Thoracic aorta (tissue), 2 donors: Measurements from ENCODE around the gene CACNA1I. TPM values are rescaled to one million over a fixed set of nuclear protein-coding genes. Genes with fewer than 3 reads are reported as not detected.

Source experiments
- ATAC-seq: fragments of 150-250 bp; one replicate; pipeline ENCODE4 v1.8.0; 2017; ENCODE audit warnings: low read depth; ENCODE audit not compliant: insufficient number of reproducible peaks, low FRiP score
- DNase-seq: peaks from one replicate; pipeline ENCODE4 v3.0.0-alpha.2; 2020; ENCODE audit warnings: low spot score
- H3K27ac ChIP-seq, 2 donors: fragments of 200-600 bp; sonication (generic); 1 replicate in 1 of 2; 2 replicates in 1 of 2; pipeline ENCODE4 v1.5.1; 2016; ENCODE audit warnings: mild to moderate bottlenecking in 2 of 2, moderate library complexity in 2 of 2
- H3K27me3 ChIP-seq: fragments of 200-600 bp; sonication (generic); replicated peaks from 2 replicates; pipeline ENCODE4 v1.6.0; 2016; ENCODE audit warnings: mild to moderate bottlenecking; ENCODE audit not compliant: insufficient read depth
- H3K36me3 ChIP-seq: fragments of 200-600 bp; sonication (generic); one replicate; pipeline ENCODE4 v1.5.1; 2016
- H3K4me1 ChIP-seq, 2 donors: fragments of 200-600 bp; sonication (generic); 1 replicate in 1 of 2; 2 replicates in 1 of 2; pipeline versions ENCODE4 v1.5.1 to v1.6.0; 2016; ENCODE audit warnings: low read depth in 2 of 2, mild to moderate bottlenecking in 1 of 2; ENCODE audit not compliant: control insufficient read depth in 1 of 2
- H3K4me3 ChIP-seq: fragments of 200-600 bp; sonication (generic); 2 replicates; pipeline ENCODE4 v1.5.1; 2016; ENCODE audit warnings: mild to moderate bottlenecking
- H3K9me3 ChIP-seq: fragments of 200-600 bp; sonication (generic); 2 replicates; pipeline ENCODE4 v1.5.1; 2016
- total RNA-seq, 2 donors: library from RNA; depleted of rRNA; stranded (reverse); fragments of >200 nt; gene quantifications; one replicate each; pipeline versions ENCODE4 v1.1.0 to v1.2.3, GENCODE V29; 2016
- TF ChIP-seq, protein P1 (sequence below): fragments of 200-600 bp; sonication (generic); IDR thresholded peaks from one replicate; pipeline ENCODE4 v1.5.1; 2019; ENCODE audit warnings: antibody characterized with exemption

The CACNA1I gene
- total RNA-seq, 2 donors from 2014 or later, result 0.14 to 0.21 TPM

DNA sequence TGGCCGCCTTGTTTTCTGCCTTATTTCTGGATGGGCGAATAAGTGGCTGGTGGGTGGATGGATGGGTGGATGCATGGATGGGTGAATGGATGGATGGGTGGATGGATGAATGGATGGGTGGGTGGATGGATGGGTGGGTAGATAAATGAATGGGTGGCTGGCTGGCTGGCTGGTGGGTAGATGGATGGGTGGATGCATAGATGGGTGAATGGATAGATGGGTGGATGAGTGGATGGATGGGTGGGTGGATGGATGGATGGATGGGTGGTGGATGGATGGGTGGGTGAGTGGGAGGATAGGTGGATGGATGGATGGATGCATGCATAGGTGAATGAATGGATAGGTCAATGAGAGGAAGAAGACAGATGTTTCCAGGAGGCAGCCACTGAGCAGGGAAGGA lies 98.9 kb downstream of the CACNA1I start:
- no peak for DNase-seq
- H3K27ac ChIP-seq, result no peak overlapping the region
- TF ChIP-seq, protein P1, sequence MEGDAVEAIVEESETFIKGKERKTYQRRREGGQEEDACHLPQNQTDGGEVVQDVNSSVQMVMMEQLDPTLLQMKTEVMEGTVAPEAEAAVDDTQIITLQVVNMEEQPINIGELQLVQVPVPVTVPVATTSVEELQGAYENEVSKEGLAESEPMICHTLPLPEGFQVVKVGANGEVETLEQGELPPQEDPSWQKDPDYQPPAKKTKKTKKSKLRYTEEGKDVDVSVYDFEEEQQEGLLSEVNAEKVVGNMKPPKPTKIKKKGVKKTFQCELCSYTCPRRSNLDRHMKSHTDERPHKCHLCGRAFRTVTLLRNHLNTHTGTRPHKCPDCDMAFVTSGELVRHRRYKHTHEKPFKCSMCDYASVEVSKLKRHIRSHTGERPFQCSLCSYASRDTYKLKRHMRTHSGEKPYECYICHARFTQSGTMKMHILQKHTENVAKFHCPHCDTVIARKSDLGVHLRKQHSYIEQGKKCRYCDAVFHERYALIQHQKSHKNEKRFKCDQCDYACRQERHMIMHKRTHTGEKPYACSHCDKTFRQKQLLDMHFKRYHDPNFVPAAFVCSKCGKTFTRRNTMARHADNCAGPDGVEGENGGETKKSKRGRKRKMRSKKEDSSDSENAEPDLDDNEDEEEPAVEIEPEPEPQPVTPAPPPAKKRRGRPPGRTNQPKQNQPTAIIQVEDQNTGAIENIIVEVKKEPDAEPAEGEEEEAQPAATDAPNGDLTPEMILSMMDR, result no peak
- H3K4me1 ChIP-seq, result no peaks in the 10 kb centered on the region
- no peak for ATAC-seq
- no peaks in the 10 kb centered on the region for H3K36me3 ChIP-seq
- H3K9me3 ChIP-seq, result peaks cover 17% of the 10 kb centered on the region
- no peaks in the 10 kb centered on the region for H3K27me3 ChIP-seq
- no peak overlapping the region for H3K4me3 ChIP-seq

DNA sequence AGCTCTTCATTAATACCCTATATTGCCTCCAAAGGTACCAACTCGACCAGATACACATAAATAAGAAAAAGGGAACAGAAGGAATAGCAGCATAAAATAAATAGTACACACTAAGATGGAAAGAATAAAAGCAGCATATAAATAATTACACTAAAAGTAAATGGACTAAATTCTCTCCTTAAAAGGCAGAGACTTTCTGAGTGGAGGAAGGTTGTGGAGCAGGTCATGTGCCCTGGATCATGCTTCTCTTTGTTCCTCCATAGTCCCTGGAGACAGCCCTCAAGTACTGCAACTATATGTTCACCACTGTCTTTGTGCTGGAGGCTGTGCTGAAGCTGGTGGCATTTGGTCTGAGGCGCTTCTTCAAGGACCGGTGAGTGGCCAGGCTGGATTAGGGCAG lies 101.4 kb downstream of the CACNA1I start:
- ATAC-seq (no peak), DNase-seq (no peak)
- H3K4me3 ChIP-seq, result no peak overlapping the region
- H3K27ac ChIP-seq, result no peak overlapping the region
- H3K9me3 ChIP-seq, result peaks cover 17% of the 10 kb centered on the region
- H3K4me1 ChIP-seq, result no peaks in the 10 kb centered on the region
- H3K36me3 ChIP-seq, result no peaks in the 10 kb centered on the region
- TF ChIP-seq, protein P1, result no peak
- H3K27me3 ChIP-seq, result no peaks in the 10 kb centered on the region

DNA sequence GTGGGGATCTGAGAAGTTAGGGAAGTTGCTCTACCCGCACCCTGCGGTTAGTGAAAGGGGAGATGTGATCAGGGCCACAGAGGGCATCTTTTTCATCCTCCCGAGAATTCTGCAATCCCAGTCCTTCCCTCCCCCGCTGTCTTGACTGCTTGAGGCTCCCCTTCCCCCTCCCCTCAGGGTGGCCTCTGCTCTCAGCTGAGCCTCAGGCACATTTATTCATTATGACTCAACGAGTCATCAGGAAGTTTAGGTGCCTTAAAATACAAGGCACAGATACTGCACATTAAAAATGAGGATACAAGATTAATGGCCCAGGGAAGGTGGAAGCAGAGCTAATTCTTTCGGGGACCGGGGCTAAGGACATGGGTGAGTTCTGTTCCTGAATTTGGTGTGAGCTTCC lies 104.0 kb downstream of the CACNA1I start:
- DNase-seq (no peak), ATAC-seq (no peak)
- Histone ChIP-seq H3K27ac (no peak overlapping the region), H3K9me3 (peaks cover 17% of the 10 kb centered on the region), H3K36me3 (no peaks in the 10 kb centered on the region), H3K4me1 (no peaks in the 10 kb centered on the region), H3K27me3 (no peaks in the 10 kb centered on the region), H3K4me3 (no peak overlapping the region)
- TF ChIP-seq, protein P1, result no peak

DNA sequence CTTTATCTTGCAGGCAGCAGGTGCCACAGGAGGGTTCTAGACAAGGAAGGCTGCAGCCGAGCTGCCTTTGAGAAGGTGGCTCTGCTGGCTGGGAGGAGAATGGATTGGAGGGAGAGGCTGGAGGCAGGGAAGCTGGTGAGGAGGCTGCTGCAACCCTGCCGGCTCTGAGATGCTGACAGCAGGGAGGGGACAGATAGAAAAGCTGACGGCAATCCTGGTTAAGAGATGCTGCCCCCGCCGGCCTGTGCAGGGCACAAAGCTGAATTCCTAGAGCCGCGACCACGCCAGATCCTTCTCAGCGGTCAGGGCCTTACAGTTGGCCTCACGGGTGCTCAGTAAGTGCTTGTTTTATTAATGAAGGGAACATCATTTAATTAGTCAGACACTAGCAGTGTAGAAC lies 105.4 kb downstream of the CACNA1I start:
- ATAC-seq (no peak), DNase-seq (no peak)
- Histone ChIP-seq H3K27ac (no peak overlapping the region), H3K9me3 (peaks cover 17% of the 10 kb centered on the region), H3K4me1 (no peaks in the 10 kb centered on the region), H3K27me3 (no peaks in the 10 kb centered on the region), H3K36me3 (no peaks in the 10 kb centered on the region), H3K4me3 (no peak overlapping the region)
- TF ChIP-seq, protein P1, result no peak

DNA sequence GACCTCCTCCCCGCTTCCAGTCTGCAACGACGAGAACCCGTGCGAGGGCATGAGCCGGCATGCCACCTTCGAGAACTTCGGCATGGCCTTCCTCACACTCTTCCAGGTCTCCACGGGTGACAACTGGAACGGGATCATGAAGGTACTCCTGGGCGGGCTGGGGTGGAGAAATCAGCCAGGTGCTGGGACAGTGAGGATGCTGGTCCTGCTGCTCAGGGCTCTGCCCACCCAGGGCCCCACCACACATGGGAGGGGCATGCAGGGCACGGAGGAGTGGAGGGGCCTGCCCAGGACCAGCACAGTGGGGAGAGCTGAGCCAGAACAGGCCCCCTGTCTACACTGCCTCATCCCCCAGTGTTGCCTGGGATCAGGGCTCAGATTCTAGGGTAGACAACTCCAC lies 107.4 kb downstream of the CACNA1I start:
- Histone ChIP-seq H3K9me3 (no peaks in the 10 kb centered on the region), H3K27me3 (no peaks in the 10 kb centered on the region), H3K4me3 (no peak overlapping the region), H3K4me1 (no peaks in the 10 kb centered on the region), H3K27ac (no peak overlapping the region), H3K36me3 (no peaks in the 10 kb centered on the region)
- ATAC-seq (no peak), DNase-seq (no peak)
- TF ChIP-seq, protein P1, result no peak
